ENCODE measurements around the gene TUBB.
"Not testable (repeated sequence)": the region's sequence is repeated elsewhere in the genome, so short reads cannot be mapped to it uniquely, and the experiment has no call there.

TUBB gene

GRCh38 chr6:30719356-30719755, 796 bp upstream of the TUBB start:
- no peak for DNase-seq

GRCh38 chr6:30720738-30721197, 616 bp downstream of the TUBB start:
- DNase-seq = peak; percentile 82

- peak; percentile 98 for DNase-seq
These were observed 1.3 kb downstream of the TUBB start for GRCh38 chr6:30721198-30722024.

- DNase-seq = peak; percentile 36
These were observed 1.8 kb downstream of the TUBB start for GRCh38 chr6:30722025-30722279.

- DNase-seq = peak; percentile 92
These were observed 2.3 kb downstream of the TUBB start for GRCh38 chr6:30722280-30723112.

GRCh38 chr6:30723159-30723842, 3.1 kb downstream of the TUBB start:
- DNase-seq = not testable (repeated sequence)

- DNase-seq = not testable (repeated sequence)
These were observed 3.9 kb downstream of the TUBB start for GRCh38 chr6:30723843-30724741.

- DNase-seq = no peak
These were observed 4.9 kb downstream of the TUBB start for GRCh38 chr6:30724906-30725667.

GRCh38 chr6:30725713-30726505, 5.8 kb downstream of the TUBB start:
- DNase-seq = no peak

- DNase-seq = no peak
These were observed 6.6 kb downstream of the TUBB start for GRCh38 chr6:30726506-30727413.

GRCh38 chr6:30727920-30728553, 7.9 kb downstream of the TUBB start:
- DNase-seq = no peak

- peak; percentile 93 for DNase-seq
These were observed 10.7 kb downstream of the TUBB start for GRCh38 chr6:30730601-30731435.

- no peak for DNase-seq
These were observed 12.2 kb downstream of the TUBB start for GRCh38 chr6:30732237-30732943.

- peak; percentile 50 for DNase-seq
These were observed 15.6 kb downstream of the TUBB start for GRCh38 chr6:30735668-30736314.

GRCh38 chr6:30738532-30738931, 18.4 kb downstream of the TUBB start:
- DNase-seq = no peak

GRCh38 chr6:30740540-30740870, 20.4 kb downstream of the TUBB start:
- DNase-seq = no peak

All from activated CD4-positive, alpha-beta T cell treated with anti-CD3 and anti-CD28 coated beads for 48 hours (primary cell).